H9 (cell line): ENCODE measurements around the gene MAGI1. TPM values are rescaled to one million over a fixed set of nuclear protein-coding genes. Genes with fewer than 3 reads are reported as not detected.

Experiments used
- DNase-seq: peaks from one replicate; pipeline ENCODE4 v3.0.0-alpha.2; 2017
- H2AFZ ChIP-seq: one replicate; pipeline ENCODE4 v1.6.1; 2013; ENCODE audit warnings: mild to moderate bottlenecking, low read length, control low read depth, moderate library complexity
- H2AK5ac ChIP-seq: 2 replicates; pipeline ENCODE4 v1.6.1; 2013; ENCODE audit warnings: low read length, control low read depth, mixed read lengths; ENCODE audit not compliant: insufficient read length
- H2BK120ac ChIP-seq: one replicate; pipeline ENCODE4 v1.6.1; 2013; ENCODE audit warnings: low read depth, mild to moderate bottlenecking, low read length, control low read depth, inconsistent platforms; ENCODE audit not compliant: poor library complexity, severe bottlenecking
- H2BK12ac ChIP-seq: 2 replicates; pipeline ENCODE4 v1.6.1; 2013; ENCODE audit warnings: low read length, control low read depth, mixed read lengths, low read depth; ENCODE audit not compliant: insufficient read length
- H2BK15ac ChIP-seq: 2 replicates; pipeline ENCODE4 v1.6.1; 2013; ENCODE audit warnings: low read depth, low read length, control low read depth
- H2BK20ac ChIP-seq: one replicate; pipeline ENCODE4 v1.6.1; 2013; ENCODE audit warnings: low read depth, mild to moderate bottlenecking, low read length, control low read depth, inconsistent platforms; ENCODE audit not compliant: poor library complexity, severe bottlenecking
- H2BK5ac ChIP-seq: 2 replicates; pipeline ENCODE4 v1.6.1; 2013; ENCODE audit warnings: low read length, control low read depth, mixed read lengths; ENCODE audit not compliant: insufficient read length
- H3K14ac ChIP-seq: 2 replicates; pipeline ENCODE4 v1.6.1; 2013; ENCODE audit warnings: low read length, control low read depth; ENCODE audit not compliant: insufficient read depth
- H3K18ac ChIP-seq: 2 replicates; pipeline ENCODE4 v1.6.1; 2013; ENCODE audit warnings: low read depth, mild to moderate bottlenecking, mixed read lengths, low read length, control low read depth; ENCODE audit not compliant: insufficient read length
- H3K23ac ChIP-seq: 2 replicates; pipeline ENCODE4 v1.6.1; 2013; ENCODE audit warnings: low read length, control low read depth, mixed read lengths, low read depth; ENCODE audit not compliant: insufficient read length
- H3K23me2 ChIP-seq: 2 replicates; pipeline ENCODE4 v1.6.1; 2013; ENCODE audit warnings: low read depth, mild to moderate bottlenecking, mixed read lengths, low read length, control low read depth; ENCODE audit not compliant: insufficient read length, poor library complexity, severe bottlenecking
- H3K27ac ChIP-seq: 2 replicates; pipeline ENCODE4 v1.5.1; 2013; ENCODE audit warnings: low read length, control low read depth, mixed read lengths, low read depth; ENCODE audit not compliant: insufficient read length
- H3K27me3 ChIP-seq: 2 replicates; pipeline ENCODE4 v1.6.1; 2013; ENCODE audit warnings: low read length, control low read depth, inconsistent platforms; ENCODE audit not compliant: insufficient read depth
- H3K4ac ChIP-seq: 2 replicates; pipeline ENCODE4 v1.6.1; 2013; ENCODE audit warnings: low read depth, mild to moderate bottlenecking, control low read depth, inconsistent platforms, low read length, moderate library complexity
- H3K4me1 ChIP-seq: 2 replicates; pipeline ENCODE4 v1.6.1; 2013; ENCODE audit warnings: low read length, control low read depth, inconsistent platforms; ENCODE audit not compliant: insufficient read depth
- H3K4me2 ChIP-seq: 2 replicates; pipeline ENCODE4 v1.6.1; 2013; ENCODE audit warnings: low read length, control low read depth, mixed read lengths; ENCODE audit not compliant: insufficient read length, insufficient read depth
- H3K56ac ChIP-seq: 2 replicates; pipeline ENCODE4 v1.6.1; 2013; ENCODE audit warnings: low read depth, mild to moderate bottlenecking, mixed read lengths, low read length, control low read depth; ENCODE audit not compliant: insufficient read length
- H3K79me1 ChIP-seq: 2 replicates; pipeline ENCODE4 v1.6.1; 2013; ENCODE audit warnings: low read depth, mild to moderate bottlenecking, moderate library complexity, low read length, control low read depth, inconsistent platforms; ENCODE audit not compliant: insufficient read depth, poor library complexity, severe bottlenecking
- H3K79me2 ChIP-seq: 2 replicates; pipeline ENCODE4 v1.6.1; 2013; ENCODE audit warnings: low read length, control low read depth, inconsistent platforms; ENCODE audit not compliant: insufficient read depth
- H3K9ac ChIP-seq: 2 replicates; pipeline ENCODE4 v1.6.1; 2013; ENCODE audit warnings: low read length, control low read depth, mixed read lengths; ENCODE audit not compliant: insufficient read length; ENCODE audit errors: extremely low read depth
- H3K9me3 ChIP-seq: one replicate; pipeline ENCODE4 v1.6.1; 2013; ENCODE audit warnings: low read depth, low read length, inconsistent platforms; ENCODE audit not compliant: control insufficient read depth
- H3T11ph ChIP-seq: one replicate; pipeline ENCODE4 v1.6.1; 2013; ENCODE audit warnings: mild to moderate bottlenecking, low read length, control low read depth, inconsistent platforms
- H4K20me1 ChIP-seq: one replicate; pipeline ENCODE4 v1.6.1; 2013; ENCODE audit not compliant: control insufficient read depth, insufficient read length, insufficient read depth
- H4K5ac ChIP-seq: 2 replicates; pipeline ENCODE4 v1.6.1; 2013; ENCODE audit warnings: low read depth, mild to moderate bottlenecking, mixed read lengths, low read length, control low read depth; ENCODE audit not compliant: insufficient read length
- H4K8ac ChIP-seq: replicated peaks from 2 replicates; pipeline ENCODE4 v1.6.1; 2013; ENCODE audit warnings: low read length, control low read depth, mixed read lengths, low read depth; ENCODE audit not compliant: insufficient read length
- H4K91ac ChIP-seq: 2 replicates; pipeline ENCODE4 v1.6.1; 2013; ENCODE audit warnings: low read depth, mild to moderate bottlenecking, moderate library complexity, mixed read lengths, low read length, control low read depth; ENCODE audit not compliant: insufficient read length
- H3K27ac Mint-ChIP-seq, 3 experiments: 2 replicates in 2 of 3; 3 replicates in 1 of 3; pipeline ENCODE4 v1.8.0; 2020 to 2021; ENCODE audit warnings: mixed read lengths in 3 of 3, mild to moderate bottlenecking in 1 of 3, moderate library complexity in 1 of 3
- H3K27me3 Mint-ChIP-seq: 2 replicates; pipeline ENCODE4 v1.8.0; 2021; ENCODE audit warnings: low read depth, mild to moderate bottlenecking, moderate library complexity, mixed read lengths
- H3K36me3 Mint-ChIP-seq, 3 experiments: 2 replicates in 2 of 3; 3 replicates in 1 of 3; pipeline ENCODE4 v1.8.0; 2020 to 2021; ENCODE audit warnings: low read depth in 3 of 3, mixed read lengths in 3 of 3; ENCODE audit not compliant: insufficient read depth in 1 of 3
- H3K4me1 Mint-ChIP-seq, 2 experiments: 2 replicates each; pipeline ENCODE4 v1.8.0; 2020; ENCODE audit warnings: mixed read lengths in 2 of 2
- H3K4me3 Mint-ChIP-seq, 2 experiments: 2 replicates in 1 of 2; 3 replicates in 1 of 2; pipeline ENCODE4 v1.8.0; 2020 to 2021; ENCODE audit warnings: mild to moderate bottlenecking in 2 of 2, mixed read lengths in 2 of 2, moderate library complexity in 1 of 2
- H3K9me3 Mint-ChIP-seq, 2 experiments: 2 replicates in 1 of 2; 3 replicates in 1 of 2; pipeline ENCODE4 v1.8.0; 2020; ENCODE audit warnings: mild to moderate bottlenecking in 2 of 2, mixed read lengths in 2 of 2, moderate library complexity in 1 of 2
- CTCF ChIP-seq: fragments of 200-600 bp; sonication (generic); conservative IDR thresholded peaks from 3 replicates; pipeline ENCODE4 v1.8.0; 2021; ENCODE audit warnings: antibody characterized with exemption, mild to moderate bottlenecking
- WGBS: extraction: QIAGEN DNeasy Blood & Tissue Kit; methylation state at CpG from one replicate; pipeline ENCODE4 v1.1.7; 2013; ENCODE audit warnings: missing lambda C conversion rate, low lambda C conversion rate, mixed read lengths; ENCODE audit not compliant: insufficient read length; ENCODE audit errors: extremely low coverage; 5-methylcytosine and 5-hydroxymethylcytosine counted together
- total RNA-seq: library from RNA; stranded (reverse); gene quantifications from 2 replicates; pipeline ENCODE4 v1.2.1, GENCODE V29; 2021

Gene MAGI1
- total RNA-seq, 1 experiment from 2014 or later: 65.7 TPM

GRCh38 chr3:65816208-65816607 is 222.5 kb downstream of the MAGI1 start:
- Histone ChIP-seq H3K79me1 (no peaks in the 10 kb centered on the region), H3K56ac (no peak overlapping the region), H3K14ac (no peak overlapping the region), H2AFZ (no peak overlapping the region), H4K91ac (no peak overlapping the region), H3K79me2 (no peaks in the 10 kb centered on the region), H3K23me2 (no peaks in the 10 kb centered on the region), H2AK5ac (no peak overlapping the region), H4K8ac (no peak overlapping the region), H2BK120ac (no peak overlapping the region), H3K18ac (no peak overlapping the region), H3K9me3 (no peaks in the 10 kb centered on the region), H2BK5ac (no peak overlapping the region), H3T11ph (no peak overlapping the region), H4K20me1 (no peaks in the 10 kb centered on the region), H3K4me1 (no peaks in the 10 kb centered on the region; the same call in 1 of the 2 replicates), H3K27me3 (no peaks in the 10 kb centered on the region), H3K27ac (no peak overlapping the region), H2BK15ac (no peak overlapping the region), H3K4ac (no peak overlapping the region), H2BK20ac (no peak overlapping the region), H4K5ac (no peak overlapping the region), H3K9ac (no peak overlapping the region), H2BK12ac (no peak overlapping the region), H3K4me2 (no peak overlapping the region), H3K23ac (no peak overlapping the region)
- H3K4me3 Mint-ChIP-seq: no peak overlapping the region
- H3K27me3 Mint-ChIP-seq: peaks cover 3% of the 10 kb centered on the region; the same call in 1 of the 2 replicates
- no peak for DNase-seq
- no peaks in the 10 kb centered on the region for H3K9me3 Mint-ChIP-seq
- no peaks in the 10 kb centered on the region for H3K36me3 Mint-ChIP-seq
- no peak for TF ChIP-seq CTCF
- WGBS: no CpG with 5 or more reads among the region's 5 CpGs
- H3K4me1 Mint-ChIP-seq: peaks cover 41 to 50% of the 10 kb centered on the region in 2 experiments
- H3K27ac Mint-ChIP-seq: no peak overlapping the region
